ENCODE measurements around the gene IL1RAPL2.
"Not testable (repeated sequence)": the region's sequence is repeated elsewhere in the genome, so short reads cannot be mapped to it uniquely, and the experiment has no call there.

Gene IL1RAPL2

DNA sequence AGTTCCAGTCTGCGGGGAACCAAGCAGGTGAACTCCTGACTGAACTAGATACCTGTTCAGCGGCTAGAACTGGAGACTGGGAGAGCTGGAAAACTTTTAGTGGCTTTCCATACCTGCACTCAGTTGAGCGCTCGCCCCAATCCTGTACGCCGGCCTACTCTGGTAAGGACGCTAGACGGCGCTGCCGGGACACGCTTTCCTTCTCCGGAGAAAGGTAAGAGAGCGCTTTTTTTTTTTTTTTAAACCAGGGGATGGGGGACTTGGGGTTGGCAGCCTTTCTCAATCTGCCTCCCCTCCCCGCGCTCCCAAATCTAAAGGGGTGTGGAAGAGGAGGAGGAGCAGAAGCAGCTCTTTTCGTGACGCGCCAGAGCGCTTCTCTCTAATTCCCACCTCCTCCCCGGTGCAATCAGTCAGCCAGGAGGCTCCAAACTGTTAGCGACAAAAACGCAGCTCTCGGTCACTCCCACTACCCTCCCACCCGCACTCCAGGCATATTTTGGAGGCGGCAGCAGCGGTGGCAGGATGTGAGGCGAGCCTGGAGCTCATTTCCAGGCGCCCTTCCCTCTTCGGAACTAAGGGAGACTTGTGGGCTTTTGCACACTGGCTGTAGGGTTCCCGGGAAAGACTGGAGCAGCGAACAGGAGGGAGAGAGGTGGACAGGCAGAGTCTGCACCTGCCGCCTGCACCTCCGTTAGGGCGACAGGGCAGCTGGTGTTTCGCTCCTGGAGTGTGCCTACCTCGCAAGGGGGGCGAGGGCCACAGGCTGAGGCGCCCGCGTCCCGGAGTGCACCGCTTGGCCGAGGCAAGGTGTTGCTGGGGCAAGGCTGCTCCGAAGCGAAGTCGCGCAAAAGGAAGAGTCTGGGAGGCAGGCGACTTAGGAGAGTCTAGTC is at the start of gene IL1RAPL2:
IL1RAPL2 (plus strand) TSS at position 409 of the 890 bp plus-strand sequence.
- DNase-seq (ENCODE audit: low read depth) = no peak

DNA sequence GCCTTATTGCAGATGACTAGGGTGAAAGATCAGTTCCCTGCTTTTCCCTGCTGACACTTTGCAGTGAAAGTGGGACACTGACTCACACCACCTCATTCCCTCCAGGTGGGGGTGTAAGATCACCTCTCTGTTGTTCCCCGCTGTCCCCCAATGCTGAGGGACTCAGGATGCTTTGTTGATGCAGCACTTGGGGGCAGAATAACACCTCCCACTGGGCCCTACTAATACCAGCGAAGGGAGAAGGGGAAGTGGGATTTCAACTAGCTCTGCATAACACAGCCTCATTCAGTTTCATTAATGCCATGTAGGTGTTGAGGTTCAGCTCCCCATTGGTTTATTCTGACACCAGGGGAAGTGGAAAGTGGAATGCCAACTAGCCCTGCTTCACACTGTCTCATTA is 43.6 kb upstream of the IL1RAPL2 start:
- no peak for DNase-seq (ENCODE audit: low read depth)

DNA sequence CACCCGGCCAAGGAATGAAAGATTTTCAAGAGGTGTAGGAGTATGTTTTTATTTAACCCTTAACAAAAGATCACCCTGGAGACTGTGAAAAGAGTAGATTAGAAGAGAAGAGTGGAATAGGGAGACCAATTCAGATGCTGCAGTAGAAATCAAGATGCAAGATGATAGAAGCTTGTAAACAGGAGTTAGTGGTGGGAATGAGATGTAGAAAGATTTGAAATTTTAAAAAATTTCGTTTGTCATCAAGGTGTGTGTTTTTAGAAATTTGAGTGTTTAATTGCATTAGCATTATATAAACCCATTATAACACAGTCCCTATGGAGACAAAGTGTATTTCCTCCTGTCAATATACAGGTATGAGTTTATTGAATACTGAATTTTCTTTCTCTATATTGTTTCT is 42.1 kb upstream of the IL1RAPL2 start:
- no peak for DNase-seq (ENCODE audit: low read depth)

DNA sequence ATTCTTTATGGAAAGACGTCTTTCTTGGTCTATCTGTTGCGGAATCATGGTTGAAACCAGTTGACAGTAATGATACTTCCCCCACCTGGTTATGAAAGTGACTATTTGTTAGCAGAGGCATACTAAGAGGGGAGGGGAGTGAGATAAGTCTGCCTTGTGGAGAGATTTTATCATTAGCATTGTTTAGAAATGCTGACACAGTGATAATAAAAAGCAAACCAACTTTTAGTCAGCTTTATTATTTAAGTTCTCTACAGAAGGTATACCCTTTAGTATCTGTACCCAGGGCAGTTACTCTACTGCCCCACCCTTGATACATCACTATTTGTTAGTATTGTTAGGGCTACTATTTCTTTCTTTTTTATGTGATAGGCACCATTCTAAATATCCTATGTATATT is 26.9 kb upstream of the IL1RAPL2 start:
- DNase-seq (ENCODE audit: low read depth) = no peak

DNA sequence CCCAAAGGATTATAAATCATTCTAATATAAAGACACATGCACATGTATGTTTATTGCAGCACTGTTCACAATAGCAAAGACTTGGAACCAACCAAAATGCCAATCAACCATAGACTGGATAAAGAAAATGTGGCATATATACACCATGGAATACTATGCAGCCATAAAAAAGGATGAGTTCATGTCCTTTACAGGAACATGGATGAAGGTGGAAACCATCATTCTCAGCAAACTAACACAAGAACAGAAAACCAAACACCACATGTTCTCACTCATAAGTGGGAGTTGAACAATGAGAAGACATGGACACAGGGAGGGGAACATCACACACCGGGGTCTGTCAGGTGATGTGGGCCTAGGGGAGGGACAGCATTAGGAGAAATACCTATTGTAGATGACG is 23.6 kb upstream of the IL1RAPL2 start:
- not testable (repeated sequence) for DNase-seq (ENCODE audit: low read depth)

DNA sequence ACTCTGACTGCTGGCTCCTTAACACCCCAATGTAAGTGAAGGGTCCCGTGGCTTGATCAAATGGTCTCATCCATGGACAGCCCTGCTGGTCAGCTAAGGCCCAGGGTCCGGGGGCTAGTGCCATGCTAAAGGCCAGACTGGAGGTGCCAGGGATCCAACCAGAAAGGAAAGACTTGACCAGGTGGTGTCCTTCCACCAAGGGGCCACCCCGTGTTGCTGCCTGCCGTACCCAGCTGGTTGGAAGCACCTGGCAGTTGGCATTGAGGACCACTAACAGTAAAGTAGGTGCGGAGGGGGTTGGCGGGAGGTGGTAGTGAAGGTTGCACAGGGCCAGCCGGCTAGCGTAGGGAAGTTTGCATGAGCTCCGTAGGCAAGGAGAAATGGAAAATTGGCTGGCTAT is 1.7 kb upstream of the IL1RAPL2 start:
- DNase-seq (ENCODE audit: low read depth) = no peak

DNA sequence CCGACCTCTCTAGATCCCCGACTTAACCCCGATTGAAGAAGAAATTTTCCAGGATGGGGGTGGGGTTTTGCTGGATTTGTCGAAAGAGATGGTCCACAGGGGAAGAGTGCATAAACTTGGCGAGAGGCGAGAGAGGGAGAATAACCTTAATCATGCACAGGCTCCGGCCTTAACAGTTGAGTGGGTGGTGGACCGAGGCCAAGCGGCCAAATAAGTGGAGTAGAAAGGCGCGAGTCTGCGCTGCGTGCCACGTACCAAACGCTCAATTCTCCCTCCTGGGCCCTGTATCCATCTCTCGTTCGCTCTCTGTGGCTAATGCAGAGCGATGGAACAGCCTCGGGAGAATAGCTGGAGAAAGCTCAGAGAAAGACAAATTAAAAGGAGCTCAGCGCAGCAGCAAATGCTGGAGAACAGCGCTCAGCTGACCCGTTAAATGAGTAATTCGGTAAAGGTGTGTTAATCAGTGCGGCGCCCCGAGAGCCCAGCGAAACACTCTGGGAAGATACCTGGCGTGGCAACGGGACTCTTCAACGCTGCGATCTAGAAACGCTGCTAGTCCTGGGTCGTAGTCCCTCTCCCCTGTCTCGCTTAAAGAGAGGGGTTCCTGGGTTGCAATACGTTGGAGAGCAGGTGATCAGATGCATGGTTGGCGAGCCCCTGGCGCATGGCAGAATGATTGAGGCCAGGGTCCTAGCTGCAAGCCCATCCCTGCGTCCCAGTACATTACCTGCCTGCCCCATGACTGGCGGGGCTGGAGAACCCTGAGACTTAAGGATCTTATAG is 887 bp upstream of the IL1RAPL2 start:
- no peak for DNase-seq (ENCODE audit: low read depth)

DNA sequence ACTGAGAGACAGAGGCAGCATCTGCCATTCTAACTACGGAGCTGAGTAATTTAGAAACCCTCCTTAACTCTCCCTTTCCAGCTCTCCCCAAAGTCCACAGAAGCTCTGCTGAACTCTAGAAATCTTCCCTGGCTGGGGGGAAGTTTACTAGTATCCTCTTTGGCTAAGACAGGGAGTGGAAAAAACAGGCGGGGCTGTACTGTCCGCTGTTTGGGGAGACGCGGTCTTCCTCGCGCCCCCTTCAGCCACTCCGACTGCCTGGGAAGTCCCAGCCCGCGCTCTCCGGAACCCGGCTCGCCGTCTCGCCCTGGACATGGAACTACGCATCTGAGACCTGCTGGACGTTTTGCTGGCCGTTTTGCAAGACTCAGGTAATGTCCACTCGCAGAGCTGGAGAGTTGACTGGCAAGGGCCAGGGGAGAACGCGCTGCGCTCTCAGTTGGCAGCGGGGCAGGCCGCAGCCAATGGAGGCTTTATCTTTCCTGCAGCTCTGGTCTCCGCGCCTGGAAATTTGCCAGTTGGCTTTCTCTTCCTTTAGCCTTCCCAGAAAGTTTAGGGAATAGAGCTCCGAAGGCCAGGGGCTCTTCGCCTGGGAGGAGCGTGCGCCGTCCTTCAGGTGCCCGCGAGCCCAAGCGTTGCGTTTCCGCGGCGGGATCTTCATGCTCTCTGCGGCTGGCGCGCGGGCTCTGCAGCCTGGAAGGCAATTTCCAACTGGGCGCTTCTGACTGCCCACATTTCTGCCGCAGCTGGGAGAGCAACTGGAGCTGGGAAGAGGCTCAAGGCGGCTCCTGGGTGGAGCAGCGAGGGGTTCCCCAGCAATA is 892 bp downstream of the IL1RAPL2 start:
- no peak for DNase-seq (ENCODE audit: low read depth)

DNA sequence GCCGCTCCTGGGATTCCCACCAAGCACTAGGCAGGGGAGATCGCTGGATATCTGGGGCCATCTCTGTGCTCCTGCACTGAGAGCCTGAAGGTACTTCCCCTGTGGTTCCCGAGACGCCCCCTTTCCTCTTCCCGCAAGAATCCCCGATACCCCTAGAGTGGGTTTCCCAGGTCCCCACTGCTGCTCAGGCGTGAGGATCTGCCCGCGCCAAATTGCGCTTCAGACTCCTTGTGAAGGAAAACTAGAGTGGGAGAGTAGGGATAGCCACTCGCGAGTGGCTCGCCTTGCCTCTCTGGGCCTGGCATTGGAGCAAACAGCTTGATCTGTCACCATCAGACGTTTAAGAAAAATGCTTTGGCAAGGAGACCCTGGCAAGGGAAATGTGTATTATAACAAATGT is 1.5 kb downstream of the IL1RAPL2 start:
- no peak for DNase-seq (ENCODE audit: low read depth)

DNA sequence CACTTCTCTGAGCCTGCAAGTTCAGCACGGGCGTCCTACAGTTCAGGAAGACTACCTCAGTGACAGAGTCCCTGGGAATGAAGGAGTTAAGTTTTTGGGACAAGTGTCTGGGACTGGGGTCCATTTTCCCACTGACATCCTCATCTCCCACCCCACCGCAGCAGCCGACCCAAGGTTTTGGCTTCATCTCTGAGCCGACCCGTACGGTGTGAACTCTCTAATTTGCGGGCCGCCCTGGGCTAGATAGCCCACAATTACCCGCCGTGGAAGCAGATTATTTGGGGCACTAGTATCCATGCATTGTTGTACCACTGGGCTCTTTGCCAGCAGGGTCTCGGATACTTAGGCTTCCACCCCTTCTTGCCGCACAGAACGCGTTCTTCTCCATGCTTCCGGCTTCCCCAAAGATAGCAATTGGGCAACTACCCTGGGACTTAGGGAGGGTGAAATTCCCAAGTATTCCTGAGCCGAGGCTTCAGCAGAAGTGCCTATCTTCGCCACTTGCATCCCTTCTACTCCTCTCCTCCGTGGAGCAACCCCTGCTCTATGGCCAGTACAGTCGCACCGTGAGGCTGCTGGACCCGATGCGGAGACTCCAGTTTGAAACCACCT is 2.4 kb downstream of the IL1RAPL2 start:
- no peak for DNase-seq (ENCODE audit: low read depth)

DNA sequence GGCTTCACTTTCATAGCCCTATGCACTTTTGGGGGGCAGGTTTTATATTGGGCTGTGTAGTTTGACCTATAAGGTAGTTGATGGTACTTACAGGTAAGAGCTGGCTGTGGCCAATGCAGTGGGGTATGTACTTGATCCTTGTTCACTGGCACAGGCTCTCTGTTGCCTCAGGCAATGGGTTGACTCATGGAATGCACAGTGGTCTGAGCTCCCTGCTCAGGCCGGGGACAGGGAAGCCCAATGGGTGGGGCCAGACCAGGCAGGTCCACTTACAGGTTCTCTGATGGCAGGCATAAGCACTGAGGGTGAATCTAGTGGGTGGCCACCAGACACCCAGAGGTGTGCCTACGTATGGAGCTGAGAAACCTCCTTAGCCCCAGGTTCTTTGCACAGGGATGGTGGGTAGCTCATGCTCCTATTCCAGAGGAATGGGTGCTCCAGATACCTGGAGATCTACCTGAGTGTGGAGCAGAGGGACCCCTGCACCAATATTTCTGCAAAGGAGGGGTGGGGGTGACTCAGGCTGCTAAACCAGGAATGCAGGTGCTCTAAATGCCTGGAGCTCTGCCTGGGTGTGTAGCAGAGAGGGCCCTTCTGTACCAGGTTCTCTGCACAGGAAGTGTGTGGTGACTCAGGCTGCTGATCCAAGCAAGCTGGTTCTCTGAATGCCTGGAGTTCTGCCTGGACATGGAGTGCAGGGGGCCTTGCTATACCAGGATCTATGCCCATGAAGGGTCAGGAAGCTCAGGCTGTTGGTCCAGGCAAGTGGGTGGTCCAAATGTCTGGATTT is 52.3 kb downstream of the IL1RAPL2 start:
- DNase-seq (ENCODE audit: low read depth) = no peak

DNA sequence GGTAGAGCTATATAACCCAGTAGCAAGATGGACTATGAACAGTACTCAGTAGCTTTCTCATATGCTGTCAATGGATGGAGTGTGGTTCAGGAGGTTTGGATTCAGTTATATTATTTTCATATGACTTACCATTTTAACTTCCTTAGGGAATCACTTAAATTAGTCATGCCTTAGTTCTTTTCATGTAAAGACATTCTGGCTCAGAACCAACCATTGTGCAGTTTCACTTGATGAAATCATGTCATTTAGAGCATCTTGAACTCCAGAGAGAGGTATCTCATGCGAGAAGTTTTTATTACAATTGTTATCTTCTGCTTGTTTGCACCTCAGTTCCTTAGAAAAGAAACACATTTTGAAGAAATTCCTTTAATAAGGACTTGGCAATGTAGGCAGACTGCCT is 55.8 kb downstream of the IL1RAPL2 start:
- no peak for DNase-seq (ENCODE audit: low read depth)

DNA sequence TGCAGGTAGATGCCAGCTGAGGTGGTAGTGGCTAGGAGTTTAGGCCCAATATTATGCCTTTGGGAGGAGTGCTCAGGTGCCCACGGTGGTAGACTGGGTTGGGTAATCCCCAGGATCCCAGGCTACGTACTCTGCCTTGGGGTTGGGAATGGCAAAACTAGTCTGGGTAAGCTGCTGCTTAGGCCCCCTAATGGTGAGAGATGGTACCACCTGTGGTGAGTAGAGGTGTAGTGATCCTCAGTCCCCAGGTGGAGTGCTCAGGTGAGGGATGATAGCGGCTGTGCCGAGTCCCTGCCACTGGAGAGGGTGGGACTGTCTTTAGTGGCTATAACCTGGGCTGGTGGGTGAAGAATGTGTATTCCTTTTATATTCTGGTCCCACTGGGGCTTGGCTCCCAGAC is 75.2 kb downstream of the IL1RAPL2 start:
- no peak for DNase-seq (ENCODE audit: low read depth)

DNA sequence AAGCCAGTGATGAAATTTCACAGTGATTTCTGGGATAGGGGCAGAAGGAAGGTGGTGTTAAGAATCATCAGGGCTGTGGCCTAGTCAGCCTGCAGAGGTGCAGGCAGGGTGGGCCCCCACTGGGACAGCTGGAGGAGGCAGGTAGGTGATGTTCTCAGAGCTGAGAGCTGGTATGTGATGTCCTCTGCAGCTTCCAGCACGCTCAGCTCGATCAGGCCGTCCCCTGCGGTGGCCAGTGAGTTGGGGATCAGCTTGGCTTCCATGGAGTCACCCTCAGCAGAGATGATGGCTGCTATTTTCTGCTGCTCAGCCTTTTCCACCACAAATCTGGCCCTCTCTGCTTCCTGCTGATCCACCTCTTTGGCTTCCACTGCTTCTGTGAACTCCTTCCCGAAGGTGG is 81.1 kb downstream of the IL1RAPL2 start:
- no peak for DNase-seq (ENCODE audit: low read depth)

DNA sequence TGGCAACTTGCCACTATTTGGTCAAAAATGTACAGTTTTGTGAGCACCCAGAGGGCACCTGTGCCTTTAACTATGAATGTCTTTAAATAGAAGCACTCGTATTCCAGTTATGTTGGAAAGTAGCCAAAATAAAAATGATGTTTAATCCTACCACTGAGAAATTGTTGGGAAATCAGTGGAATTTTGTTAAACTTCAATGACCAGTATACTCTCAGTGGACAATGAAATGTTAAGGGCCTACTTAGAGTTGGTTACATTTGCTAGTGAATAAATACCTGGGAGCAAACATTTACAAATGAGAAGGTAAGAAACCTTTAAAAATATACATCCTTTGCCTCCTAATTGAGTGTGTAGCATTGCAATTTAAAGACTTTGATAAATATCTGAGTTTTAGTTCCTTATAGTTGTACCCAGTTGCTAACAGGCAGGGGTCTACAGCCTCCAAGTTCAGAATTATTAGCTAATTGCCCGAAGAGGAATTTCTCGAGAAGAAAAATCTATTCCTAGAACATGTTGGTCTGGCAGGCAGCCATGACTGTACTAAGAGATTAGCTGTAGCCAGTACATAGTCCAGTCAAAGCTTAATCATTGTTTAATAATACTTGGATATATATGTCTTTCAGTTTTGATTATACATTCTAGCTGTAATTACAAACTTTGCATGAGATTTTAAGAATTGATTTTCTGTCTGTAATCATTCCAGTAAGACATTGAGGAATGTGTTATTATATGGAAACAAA is 93.2 kb downstream of the IL1RAPL2 start:
- no peak for DNase-seq (ENCODE audit: low read depth)

DNA sequence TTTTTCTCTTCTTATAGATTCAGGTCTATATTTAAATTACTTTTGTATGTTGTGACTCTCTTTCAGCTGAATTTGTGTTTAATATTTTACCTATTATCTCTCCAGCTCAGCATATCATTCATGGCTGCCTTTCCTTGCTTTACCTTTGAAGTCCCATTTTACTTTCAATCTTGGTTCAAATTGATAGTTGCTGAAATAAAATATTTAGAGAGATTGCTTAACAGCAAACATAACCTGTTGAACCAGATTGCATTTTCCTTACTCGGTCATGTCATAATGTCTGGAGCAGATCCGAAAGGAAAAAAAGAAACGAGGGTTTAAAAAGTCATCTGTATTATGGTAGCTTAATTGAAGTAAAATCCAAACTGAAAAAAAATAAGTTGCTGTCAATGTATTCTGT is 94.1 kb downstream of the IL1RAPL2 start:
- DNase-seq (ENCODE audit: low read depth) = no peak

DNA sequence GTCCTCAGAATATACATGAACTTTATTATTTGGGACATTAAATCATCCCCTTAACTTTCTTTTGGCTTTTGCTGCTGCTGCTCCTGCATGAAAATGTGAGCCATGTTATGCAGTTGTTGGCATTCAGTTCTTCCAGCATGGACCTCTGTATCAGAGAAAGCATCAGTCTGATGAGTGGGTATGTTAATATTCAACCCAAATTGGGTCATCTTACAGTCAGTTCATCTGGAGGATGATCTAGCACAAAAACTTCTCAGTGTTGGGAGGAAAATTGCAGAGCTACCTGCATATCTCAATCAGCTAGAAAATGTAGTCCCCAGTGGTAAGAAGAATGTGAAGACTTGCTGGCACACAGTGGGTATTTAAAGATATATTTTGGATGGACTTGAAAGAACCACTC is 96.7 kb downstream of the IL1RAPL2 start:
- DNase-seq (ENCODE audit: low read depth) = no peak

DNA sequence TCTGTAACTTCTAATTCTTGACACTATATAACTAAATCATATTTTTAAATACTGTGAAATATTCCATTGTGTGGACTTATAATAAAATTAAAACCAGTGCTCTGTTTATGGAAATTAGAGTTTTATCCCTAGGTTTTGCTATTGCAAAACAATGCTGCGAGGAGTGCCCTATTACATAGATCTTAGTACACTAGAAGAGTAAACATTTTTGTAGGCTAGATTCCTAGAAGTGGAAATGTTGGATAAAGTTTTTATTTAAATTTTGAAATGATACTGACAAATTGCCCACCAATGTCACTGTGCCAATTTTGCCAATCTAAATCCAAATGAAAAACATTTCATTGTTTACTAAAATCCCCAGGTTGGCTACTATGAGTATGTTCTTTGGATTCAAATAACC is 99.7 kb downstream of the IL1RAPL2 start:
- DNase-seq (ENCODE audit: low read depth) = no peak

DNA sequence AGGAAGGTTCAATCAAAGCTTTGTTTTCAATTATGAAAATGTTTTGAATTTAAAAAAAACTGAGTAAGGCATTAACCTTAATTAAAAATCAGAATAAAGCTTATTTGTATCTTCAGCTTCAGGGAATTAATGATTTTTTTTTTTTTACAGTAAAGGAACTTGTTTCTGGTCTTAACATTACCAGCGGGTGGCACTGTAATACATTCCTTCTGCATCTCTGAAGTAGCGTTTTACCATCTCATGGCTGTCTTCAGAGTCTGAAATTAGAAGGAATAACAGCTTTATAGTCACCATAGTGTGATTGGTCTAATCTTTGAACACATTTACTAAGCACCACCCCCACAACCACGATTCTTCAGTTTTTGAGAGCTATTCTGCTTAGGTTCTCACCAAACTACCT is 102.6 kb downstream of the IL1RAPL2 start:
- DNase-seq (ENCODE audit: low read depth) = no peak

DNA sequence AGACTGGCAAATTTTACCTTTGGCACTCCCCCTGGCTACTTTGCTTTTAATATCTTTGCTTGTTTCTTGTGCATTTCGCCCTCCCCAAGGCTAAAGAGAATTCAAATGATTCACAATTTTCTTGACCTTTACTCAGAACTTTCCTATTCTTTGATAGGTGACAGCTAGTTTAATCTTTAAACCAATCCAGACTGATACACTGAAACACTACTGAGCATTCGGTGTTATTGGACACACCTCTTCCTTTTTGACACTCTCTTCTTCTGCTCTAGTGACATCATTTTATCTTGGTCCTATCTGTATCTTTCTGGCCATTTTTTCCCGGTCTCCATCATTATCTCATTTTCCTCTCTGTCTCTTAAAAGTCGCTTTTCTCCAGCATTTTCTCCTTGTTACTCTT is 103.1 kb downstream of the IL1RAPL2 start:
- DNase-seq (ENCODE audit: low read depth) = no peak

DNA sequence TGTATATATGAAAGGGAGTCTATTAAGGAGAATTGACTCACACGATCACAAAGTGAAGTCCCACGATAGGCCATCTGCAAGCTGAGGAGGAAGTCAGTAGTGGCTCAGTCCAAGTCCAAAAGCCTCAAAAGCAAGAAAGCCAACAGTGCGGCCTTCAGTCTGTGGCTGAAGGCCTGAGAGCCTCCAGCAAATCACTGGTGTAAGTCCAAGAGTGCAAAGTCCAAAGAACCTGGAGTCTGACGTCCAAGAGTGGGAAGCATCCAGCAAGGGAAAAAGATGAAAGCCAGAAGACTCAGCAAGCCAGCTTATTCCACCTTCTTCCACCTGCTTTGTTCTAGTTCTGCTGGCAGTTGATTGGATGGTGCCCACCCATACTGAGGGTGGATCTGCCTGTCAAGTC is 104.1 kb downstream of the IL1RAPL2 start:
- DNase-seq (ENCODE audit: low read depth) = no peak

All from activated T-cell treated with anti-CD3 and anti-CD28 coated beads for 1 hour (primary cell).